GM13977 (cell line): ENCODE data around the gene SNRNP27.

Source experiments
- DNase-seq: peaks from one replicate; pipeline ENCODE4 v3.0.0; 2012; ENCODE audit warnings: low spot score
- in situ Hi-C: fragments of 300-500 bp; cut with MboI; formaldehyde crosslinking; loops from one replicate; pipeline ENCODE4 v1.12.0; 2022; ENCODE audit warnings: low sequenced_read_pairs, low pct_unique_long_range_greater_than_20kb, mixed read lengths, inconsistent platforms; ENCODE audit not compliant: unreplicated experiment
- TF ChIP-seq, protein P1 (sequence below): IDR thresholded peaks from 2 replicates; pipeline ENCODE4 v1.5.1; 2012; ENCODE audit warnings: mild to moderate bottlenecking, control low read depth; ENCODE audit not compliant: insufficient read depth; ENCODE audit errors: extremely low read depth, missing control alignments

SNRNP27 gene

DNA sequence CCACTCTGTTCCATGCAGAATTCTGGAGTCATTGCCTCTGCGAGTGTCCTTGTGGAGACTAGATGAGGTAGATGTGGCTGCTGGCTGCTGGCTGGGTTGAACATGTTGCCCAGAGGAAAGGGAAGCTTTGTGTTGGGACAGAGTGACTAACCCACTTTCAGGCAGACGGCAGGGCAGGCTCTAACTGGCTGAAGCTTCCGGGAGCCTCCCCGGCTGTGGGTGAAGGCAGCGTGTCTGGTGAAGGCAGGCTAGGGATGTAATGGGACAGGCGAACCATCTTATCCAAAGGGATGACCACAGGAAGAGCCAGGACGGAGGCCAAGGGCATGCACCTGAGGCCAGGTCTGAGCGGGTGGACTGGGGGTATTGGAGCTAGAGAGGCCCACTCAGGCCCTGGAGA lies 51.7 kb downstream of the SNRNP27 start:
- TF ChIP-seq, protein P1, sequence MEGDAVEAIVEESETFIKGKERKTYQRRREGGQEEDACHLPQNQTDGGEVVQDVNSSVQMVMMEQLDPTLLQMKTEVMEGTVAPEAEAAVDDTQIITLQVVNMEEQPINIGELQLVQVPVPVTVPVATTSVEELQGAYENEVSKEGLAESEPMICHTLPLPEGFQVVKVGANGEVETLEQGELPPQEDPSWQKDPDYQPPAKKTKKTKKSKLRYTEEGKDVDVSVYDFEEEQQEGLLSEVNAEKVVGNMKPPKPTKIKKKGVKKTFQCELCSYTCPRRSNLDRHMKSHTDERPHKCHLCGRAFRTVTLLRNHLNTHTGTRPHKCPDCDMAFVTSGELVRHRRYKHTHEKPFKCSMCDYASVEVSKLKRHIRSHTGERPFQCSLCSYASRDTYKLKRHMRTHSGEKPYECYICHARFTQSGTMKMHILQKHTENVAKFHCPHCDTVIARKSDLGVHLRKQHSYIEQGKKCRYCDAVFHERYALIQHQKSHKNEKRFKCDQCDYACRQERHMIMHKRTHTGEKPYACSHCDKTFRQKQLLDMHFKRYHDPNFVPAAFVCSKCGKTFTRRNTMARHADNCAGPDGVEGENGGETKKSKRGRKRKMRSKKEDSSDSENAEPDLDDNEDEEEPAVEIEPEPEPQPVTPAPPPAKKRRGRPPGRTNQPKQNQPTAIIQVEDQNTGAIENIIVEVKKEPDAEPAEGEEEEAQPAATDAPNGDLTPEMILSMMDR: no peak
- in situ Hi-C loops: no loop called here
- no peak for DNase-seq

DNA sequence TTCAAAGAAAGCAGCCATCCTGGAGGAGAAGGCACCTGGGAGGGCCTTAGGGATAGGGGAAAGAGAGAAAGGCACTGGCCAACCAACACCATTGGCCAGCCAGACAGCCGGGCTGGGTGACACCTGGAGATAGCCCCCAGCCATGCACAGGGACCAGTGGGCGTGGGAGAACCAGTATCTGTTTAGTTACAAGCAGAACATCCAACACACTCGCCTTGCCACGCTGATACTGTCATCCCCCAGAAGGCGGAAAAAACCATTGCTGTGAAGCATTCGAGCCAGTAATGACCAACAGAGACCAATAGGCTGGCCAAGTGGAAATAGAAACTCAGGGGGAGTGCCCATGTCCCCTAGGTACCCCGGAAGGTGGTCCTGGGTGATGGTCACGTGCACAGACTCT lies 52.2 kb downstream of the SNRNP27 start:
- TF ChIP-seq, protein P1: no peak
- no peak for DNase-seq
- in situ Hi-C loops: no loop called here

DNA sequence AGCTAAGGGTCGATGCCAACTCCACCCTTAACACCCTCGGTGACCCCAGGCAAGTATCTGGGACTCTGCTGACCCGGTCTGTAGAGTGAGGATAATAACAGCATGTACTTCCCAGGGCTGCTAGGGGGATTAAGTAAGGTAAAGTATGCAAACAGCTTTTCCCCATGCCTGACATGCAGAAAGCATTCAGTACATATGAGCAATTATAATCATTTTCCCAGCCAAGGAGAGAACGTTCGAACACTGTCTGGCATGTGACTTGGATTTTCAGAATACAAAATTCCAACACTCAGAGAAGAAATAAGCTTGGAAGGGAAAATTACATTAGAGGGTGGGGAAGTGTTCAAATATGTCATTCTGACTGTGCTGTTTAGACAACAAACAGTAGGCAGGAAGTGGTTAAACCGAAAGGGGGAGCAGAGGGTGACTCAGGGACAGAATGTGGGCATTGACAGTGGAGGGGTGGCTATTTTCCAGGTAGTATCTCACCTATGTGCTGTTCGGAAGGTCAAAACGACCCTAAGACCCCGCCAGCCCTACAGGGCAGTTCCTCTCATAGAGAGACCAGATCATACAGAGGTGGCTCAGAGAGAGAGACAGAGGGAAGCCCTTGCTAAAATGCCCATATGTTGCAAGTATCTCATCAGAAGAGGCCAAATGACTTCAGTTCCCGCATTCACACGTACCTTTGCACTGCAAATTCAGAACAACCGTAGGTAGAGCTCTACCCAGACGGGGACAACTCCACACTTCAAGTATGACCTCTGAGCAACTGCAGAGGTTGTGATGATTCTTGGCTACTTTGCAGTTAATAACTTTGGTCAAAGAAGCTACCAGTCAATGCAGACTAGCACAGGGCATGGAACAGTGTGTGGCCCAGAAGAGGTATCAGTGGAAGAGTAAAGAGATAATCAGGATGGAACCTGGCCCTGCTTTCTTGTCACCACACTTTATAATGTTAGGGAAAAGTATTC lies 52.9 kb downstream of the SNRNP27 start:
- TF ChIP-seq, protein P1: no peak
- in situ Hi-C loops: no loop called here
- peak; percentile 74 for DNase-seq

DNA sequence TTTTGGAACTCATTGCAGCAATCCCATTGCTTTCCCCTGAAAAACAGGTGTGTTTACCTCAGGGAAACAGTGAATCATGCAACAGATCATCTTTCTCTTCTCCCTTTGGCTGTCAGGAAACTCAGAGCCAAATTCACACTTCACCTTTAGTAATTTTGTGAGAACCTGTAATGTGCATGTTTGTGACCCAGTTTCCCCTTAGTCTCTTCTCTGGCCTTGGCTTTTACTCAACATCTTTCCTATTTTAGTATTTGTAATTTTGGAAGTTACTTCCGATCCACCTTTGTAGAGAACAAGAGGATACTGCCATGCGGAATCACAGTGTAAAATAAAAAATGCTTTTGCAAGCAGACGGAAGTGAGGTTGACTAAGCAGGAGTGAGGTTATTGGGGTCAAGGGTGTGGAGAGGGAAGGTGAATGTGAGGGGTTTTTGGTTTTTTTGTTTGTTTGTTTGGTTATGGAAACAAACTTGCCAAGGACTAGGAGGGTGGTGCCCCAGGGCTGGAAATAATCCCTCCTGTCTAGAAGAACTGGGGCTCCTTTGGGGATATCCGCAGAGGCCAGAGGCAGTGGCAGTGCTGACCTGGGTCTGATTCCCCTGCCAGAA lies 53.7 kb downstream of the SNRNP27 start:
- in situ Hi-C loops: no loop called here
- TF ChIP-seq, protein P1: no peak
- no peak for DNase-seq

DNA sequence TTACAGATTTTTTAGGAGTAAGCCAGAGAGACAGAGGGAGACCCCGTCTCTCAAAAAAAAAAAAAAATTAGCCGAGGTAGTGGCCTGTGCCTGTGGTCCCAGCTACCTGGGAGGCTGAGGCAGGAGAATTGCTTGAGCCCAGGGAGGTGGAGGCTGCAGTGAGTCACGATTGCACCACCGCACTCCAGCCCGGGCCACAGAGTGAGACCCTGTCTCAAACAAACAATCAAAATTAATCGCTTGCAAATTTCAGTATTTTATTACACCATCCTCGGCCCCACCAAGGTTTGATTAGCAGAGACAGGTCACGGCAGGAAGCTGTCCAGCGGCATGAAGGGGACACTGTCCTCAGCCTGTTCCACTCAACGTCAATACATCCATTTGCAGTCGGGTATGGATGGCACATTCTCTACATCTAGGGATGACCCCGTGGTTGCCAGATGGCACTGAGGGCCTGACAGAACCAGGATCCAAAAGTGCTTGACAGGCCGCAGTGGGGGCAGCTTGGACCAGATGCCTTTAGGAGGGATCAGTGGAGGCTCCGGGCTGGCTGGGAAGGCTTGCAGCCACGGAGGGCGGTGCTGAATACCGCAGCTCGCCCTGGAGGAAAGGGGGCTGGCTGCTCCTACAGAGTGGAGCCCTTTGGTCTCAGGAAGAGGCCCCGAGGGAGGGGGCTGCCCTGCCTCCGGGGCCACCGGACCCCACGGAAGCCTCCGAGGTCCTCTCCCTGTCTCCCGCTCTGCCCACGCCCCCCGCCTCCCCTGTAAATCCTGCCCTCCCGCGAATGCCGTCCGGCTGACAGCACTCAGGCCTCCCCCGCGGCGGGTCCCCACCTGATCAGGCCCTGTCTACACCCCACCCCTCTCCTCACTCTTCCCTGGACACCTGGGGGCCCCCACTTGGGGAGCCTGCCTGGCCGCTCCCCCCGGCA lies 54.5 kb downstream of the SNRNP27 start:
- in situ Hi-C loops: no loop called here
- no peak for DNase-seq
- TF ChIP-seq, protein P1: no peak
